ENCODE data around the gene RFX6. TPM values are rescaled to one million over a fixed set of nuclear protein-coding genes. Genes with fewer than 3 reads are reported as not detected.

The RFX6 gene
- total and polyA plus RNA-seq, 2 experiments from 2014 or later: not detected

DNA sequence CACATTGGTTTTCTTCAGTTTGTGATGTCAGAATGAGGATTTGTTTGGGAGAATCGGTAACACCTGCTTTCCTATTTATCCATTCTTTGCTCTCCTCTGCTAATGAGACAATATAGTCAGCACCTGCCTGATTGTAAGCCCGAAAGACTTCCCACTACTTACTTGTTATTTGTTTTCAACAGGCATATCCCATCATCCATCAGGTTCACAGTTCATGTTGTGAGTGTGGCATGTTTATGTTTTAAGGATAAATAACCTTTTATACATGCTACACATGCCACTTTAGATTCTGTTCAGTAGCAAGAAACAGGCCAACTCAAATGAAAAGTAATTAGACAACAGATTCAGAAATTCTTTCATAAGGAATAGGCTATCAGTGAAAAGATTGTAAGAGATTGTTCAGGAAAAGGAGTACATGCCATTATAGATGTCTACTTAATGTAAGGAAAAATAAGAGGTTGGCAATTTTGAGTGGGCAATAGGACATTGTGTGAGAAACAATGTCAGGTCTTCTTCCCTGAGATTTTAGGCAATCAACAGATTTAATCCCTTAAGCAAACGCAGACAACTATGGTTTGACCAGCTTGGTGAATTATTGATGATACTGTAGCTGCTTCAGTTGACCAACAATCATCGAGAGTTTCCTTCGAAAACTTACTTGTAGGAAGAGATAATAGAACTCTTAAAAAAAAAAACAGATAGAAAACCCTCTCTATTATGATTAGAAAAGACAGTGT, 40.3 kb upstream of the RFX6 start:
- WGBS, 2 experiments (ENCODE audit: low coverage in 1 of 2, low lambda C conversion rate in 2 of 2, missing lambda C conversion rate in 2 of 2): 61 to 63% methylated on average over 5 of the region's 5 CpGs
- TF ChIP-seq EZH2 (IDR thresholded peaks at IDR 0.05; ENCODE audit: insufficient read depth, poor library complexity, severe bottlenecking) (no peak), EZH2phosphoT487 (IDR thresholded peaks at IDR 0.05; ENCODE audit: insufficient read depth, low read depth) (no peak)
- H3K27ac ChIP-seq: no peak overlapping the region
- no peaks in the 10 kb centered on the region for H3K36me3 ChIP-seq (ENCODE audit: low read depth)
- no peak overlapping the region for H2AFZ ChIP-seq
- H3K9me3 ChIP-seq (ENCODE audit: low read depth): no peaks in the 10 kb centered on the region
- H3K79me2 ChIP-seq (ENCODE audit: insufficient read depth): no peaks in the 10 kb centered on the region
- in situ Hi-C loops (cut with MboI): no loop called here
- no peak overlapping the region for H3K4me3 ChIP-seq
- H3K9me2 ChIP-seq (ENCODE audit: insufficient read depth): no peaks in the 10 kb centered on the region
- no peaks in the 10 kb centered on the region for H3K4me1 ChIP-seq (ENCODE audit: insufficient read depth)
- H3K27me3 ChIP-seq (replicated peaks; ENCODE audit: insufficient read depth): no peaks in the 10 kb centered on the region; the same call in 1 of the 2 replicates
- no peak overlapping the region for H3K4me2 ChIP-seq (ENCODE audit: unreplicated experiment)
- no peak overlapping the region for H3K9ac ChIP-seq
- no peaks in the 10 kb centered on the region for H4K20me1 ChIP-seq (ENCODE audit: insufficient read depth)
- no peak for DNase-seq
- no peaks in the 10 kb centered on the region for H3F3A ChIP-seq (ENCODE audit: insufficient read depth)

DNA sequence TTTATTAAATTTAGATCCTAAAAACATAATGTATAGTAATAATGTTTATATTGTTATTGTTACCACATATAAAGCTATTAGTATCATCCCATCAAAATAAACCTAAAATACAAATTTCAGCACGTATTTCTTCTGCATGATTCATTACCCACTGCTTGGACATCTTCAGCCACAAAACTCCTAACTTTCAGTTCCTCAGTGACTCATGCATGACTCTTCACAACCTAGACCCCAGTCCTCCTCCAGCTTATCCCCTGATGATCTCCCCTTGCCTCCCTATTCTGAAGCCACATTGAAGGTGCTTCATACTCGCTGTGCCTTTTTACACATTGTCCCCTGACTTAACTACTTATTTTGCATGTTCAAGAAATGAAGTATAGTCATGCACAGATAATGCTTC, 37.0 kb upstream of the RFX6 start:
- TF ChIP-seq EZH2phosphoT487 (IDR thresholded peaks at IDR 0.05; ENCODE audit: insufficient read depth, low read depth) (no peak), EZH2 (IDR thresholded peaks at IDR 0.05; ENCODE audit: insufficient read depth, poor library complexity, severe bottlenecking) (no peak)
- no peak overlapping the region for H3K27ac ChIP-seq
- in situ Hi-C loops (cut with MboI): no loop called here
- H3K9ac ChIP-seq: no peak overlapping the region
- H3F3A ChIP-seq (ENCODE audit: insufficient read depth): no peaks in the 10 kb centered on the region
- WGBS, 2 experiments (ENCODE audit: low coverage in 1 of 2, low lambda C conversion rate in 2 of 2, missing lambda C conversion rate in 2 of 2): 1 to 2% methylated on average over 2 of the region's 2 CpGs
- no peaks in the 10 kb centered on the region for H3K79me2 ChIP-seq (ENCODE audit: insufficient read depth)
- H4K20me1 ChIP-seq (ENCODE audit: insufficient read depth): no peaks in the 10 kb centered on the region
- no peaks in the 10 kb centered on the region for H3K9me3 ChIP-seq (ENCODE audit: low read depth)
- no peak overlapping the region for H3K4me2 ChIP-seq (ENCODE audit: unreplicated experiment)
- no peaks in the 10 kb centered on the region for H3K36me3 ChIP-seq (ENCODE audit: low read depth)
- DNase-seq: peak; percentile 53
- H3K27me3 ChIP-seq (replicated peaks; ENCODE audit: insufficient read depth): no peaks in the 10 kb centered on the region; the same call in 1 of the 2 replicates
- H2AFZ ChIP-seq: no peak overlapping the region
- H3K4me3 ChIP-seq: no peak overlapping the region
- no peaks in the 10 kb centered on the region for H3K4me1 ChIP-seq (ENCODE audit: insufficient read depth)
- H3K9me2 ChIP-seq (ENCODE audit: insufficient read depth): no peaks in the 10 kb centered on the region

DNA sequence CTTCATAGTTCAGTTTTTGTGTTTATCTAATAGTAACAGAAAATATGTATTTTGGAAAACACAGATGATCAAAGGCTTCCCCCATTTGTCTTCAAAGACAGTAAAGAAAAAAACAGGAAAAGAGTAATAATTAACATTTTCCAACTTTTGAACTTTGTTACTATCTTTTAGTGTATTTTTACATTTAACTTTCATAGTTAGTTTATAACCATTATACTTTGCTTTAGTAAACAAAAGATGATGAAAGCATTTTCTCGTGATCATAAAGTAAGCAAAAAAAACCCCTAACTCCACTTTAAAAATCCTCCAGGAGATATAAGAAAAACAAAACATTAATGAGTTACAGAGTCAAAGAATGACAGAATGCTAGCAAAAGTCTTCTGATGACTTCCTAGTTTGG, 34.6 kb upstream of the RFX6 start:
- H3K9me3 ChIP-seq (ENCODE audit: low read depth): no peaks in the 10 kb centered on the region
- in situ Hi-C loops (cut with MboI): no loop called here
- no peaks in the 10 kb centered on the region for H3K9me2 ChIP-seq (ENCODE audit: insufficient read depth)
- H3K36me3 ChIP-seq (ENCODE audit: low read depth): no peaks in the 10 kb centered on the region
- H3K4me1 ChIP-seq (ENCODE audit: insufficient read depth): no peaks in the 10 kb centered on the region
- DNase-seq: no peak
- H3K27ac ChIP-seq: no peak overlapping the region
- H3K79me2 ChIP-seq (ENCODE audit: insufficient read depth): no peaks in the 10 kb centered on the region
- WGBS, 2 experiments (ENCODE audit: low coverage in 1 of 2, low lambda C conversion rate in 2 of 2, missing lambda C conversion rate in 2 of 2): 61 to 73% methylated on average over 1 of the region's 1 CpG
- H3K4me2 ChIP-seq (ENCODE audit: unreplicated experiment): no peak overlapping the region
- H2AFZ ChIP-seq: no peak overlapping the region
- H3K4me3 ChIP-seq: no peak overlapping the region
- no peaks in the 10 kb centered on the region for H3F3A ChIP-seq (ENCODE audit: insufficient read depth)
- H3K27me3 ChIP-seq (replicated peaks; ENCODE audit: insufficient read depth): no peaks in the 10 kb centered on the region
- no peaks in the 10 kb centered on the region for H4K20me1 ChIP-seq (ENCODE audit: insufficient read depth)
- H3K9ac ChIP-seq: no peak overlapping the region
- TF ChIP-seq EZH2phosphoT487 (IDR thresholded peaks at IDR 0.05; ENCODE audit: insufficient read depth, low read depth) (no peak), EZH2 (IDR thresholded peaks at IDR 0.05; ENCODE audit: insufficient read depth, poor library complexity, severe bottlenecking) (no peak)

DNA sequence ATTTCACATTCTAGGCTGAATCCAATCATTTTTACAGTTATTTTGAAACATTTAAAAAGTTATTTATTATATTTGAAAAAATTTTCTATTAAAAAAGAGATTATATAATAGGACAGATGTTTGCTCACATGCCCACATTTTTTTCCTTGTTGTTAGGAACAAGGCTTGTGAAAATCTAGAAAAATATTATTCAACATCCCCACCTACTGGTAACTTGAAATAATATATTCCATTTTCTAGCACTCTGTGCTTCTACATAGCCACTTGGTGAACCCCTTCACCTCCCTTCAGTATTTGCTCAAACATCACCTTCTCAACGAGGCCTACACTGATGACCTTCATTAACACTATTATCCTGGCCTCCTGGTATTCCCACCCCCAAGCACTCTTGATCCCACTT, 29.8 kb upstream of the RFX6 start:
- Histone ChIP-seq H3K27me3 (replicated peaks; ENCODE audit: insufficient read depth) (no peaks in the 10 kb centered on the region), H3K79me2 (ENCODE audit: insufficient read depth) (no peaks in the 10 kb centered on the region), H3K4me3 (no peak overlapping the region), H3K27ac (no peak overlapping the region), H3K9me3 (ENCODE audit: low read depth) (no peaks in the 10 kb centered on the region), H4K20me1 (ENCODE audit: insufficient read depth) (no peaks in the 10 kb centered on the region), H3K4me2 (ENCODE audit: unreplicated experiment) (no peak overlapping the region), H3K36me3 (ENCODE audit: low read depth) (no peaks in the 10 kb centered on the region), H3K9ac (no peak overlapping the region), H2AFZ (no peak overlapping the region), H3K9me2 (ENCODE audit: insufficient read depth) (no peaks in the 10 kb centered on the region), H3K4me1 (ENCODE audit: insufficient read depth) (no peaks in the 10 kb centered on the region), H3F3A (ENCODE audit: insufficient read depth) (no peaks in the 10 kb centered on the region)
- WGBS, 2 experiments (ENCODE audit: low coverage in 1 of 2, low lambda C conversion rate in 2 of 2, missing lambda C conversion rate in 2 of 2): 6 to 7% methylated on average over 1 of the region's 1 CpG
- no peak for TF ChIP-seq EZH2phosphoT487 (IDR thresholded peaks at IDR 0.05; ENCODE audit: insufficient read depth, low read depth)
- no peak for TF ChIP-seq EZH2 (IDR thresholded peaks at IDR 0.05; ENCODE audit: insufficient read depth, poor library complexity, severe bottlenecking)
- DNase-seq: peak; percentile 64
- in situ Hi-C loops (cut with MboI): no loop called here

Measured in GM23248 (cell line).